IMR-90 (cell line): ENCODE results near the gene NBPF11. TPM values are rescaled to one million over a fixed set of nuclear protein-coding genes. Genes with fewer than 3 reads are reported as not detected.

Experiments used
- ATAC-seq: fragments of 200-7000 bp; cut with Tn5 transposase; 2 replicates; pipeline ENCODE4 v1.9.1; 2020; ENCODE audit warnings: low read depth, mild to moderate bottlenecking, moderate library complexity
- BruUV-seq: library from RNA; stranded (reverse); fragments of 400-500 nt; replicated peaks from 2 replicates; lab custom pipeline; 2021; lab: Mats Ljungman, UMichigan
- CTCF ChIA-PET: fragments of 300-600 bp; formaldehyde crosslinking; extraction: SDS; loops from one replicate; lab custom pipeline; 2021; ENCODE audit warnings: antibody characterized with exemption; lab: Yijun Ruan, JAX
- POLR2A ChIA-PET: fragments of 300-600 bp; sonication (Branson Sonifier 250); formaldehyde crosslinking; loops from one replicate; lab custom pipeline; 2022; ENCODE audit warnings: antibody characterized with exemption; ENCODE audit not compliant: unreplicated experiment; lab: Charles Lee
- DNase-seq: peaks from one replicate; pipeline ENCODE4 v3.0.0; 2013
- H2AFZ ChIP-seq: replicated peaks from 2 replicates; pipeline ENCODE3; 2013; ENCODE audit warnings: low read length, mild to moderate bottlenecking; ENCODE audit not compliant: poor library complexity
- H2AK5ac ChIP-seq: 2 replicates; pipeline ENCODE4 v1.6.1; 2013; ENCODE audit warnings: low read depth, low read length, inconsistent platforms
- H2AK9ac ChIP-seq: replicated peaks from 2 replicates; pipeline ENCODE3; 2013; ENCODE audit warnings: mild to moderate bottlenecking, low read depth, low read length, moderate library complexity; ENCODE audit not compliant: poor library complexity
- H2BK120ac ChIP-seq: 2 replicates; pipeline ENCODE4 v1.6.1; 2013; ENCODE audit warnings: low read depth, low read length, inconsistent platforms
- H2BK15ac ChIP-seq: 3 replicates; pipeline ENCODE4 v1.6.1; 2013; ENCODE audit warnings: low read depth, low read length, inconsistent platforms
- H2BK20ac ChIP-seq: 2 replicates; pipeline ENCODE4 v1.6.1; 2013; ENCODE audit warnings: low read depth, mild to moderate bottlenecking, inconsistent platforms, low read length, moderate library complexity
- H2BK5ac ChIP-seq: 2 replicates; pipeline ENCODE4 v1.6.1; 2013; ENCODE audit warnings: mild to moderate bottlenecking, low read depth, low read length, inconsistent platforms; ENCODE audit not compliant: poor library complexity, severe bottlenecking
- H3K14ac ChIP-seq: replicated peaks from 2 replicates; pipeline ENCODE4 v1.6.1; 2013; ENCODE audit warnings: low read depth, low read length, inconsistent platforms
- H3K18ac ChIP-seq: 2 replicates; pipeline ENCODE4 v1.6.1; 2013; ENCODE audit warnings: low read depth, low read length, control low read depth
- H3K23ac ChIP-seq: 2 replicates; pipeline ENCODE4 v1.6.1; 2013; ENCODE audit warnings: low read depth, low read length, inconsistent platforms
- H3K27ac ChIP-seq: 2 replicates; pipeline ENCODE4 v1.5.1; 2013; ENCODE audit warnings: mild to moderate bottlenecking, control low read depth, low read length; ENCODE audit not compliant: insufficient read depth
- H3K27me3 ChIP-seq: 2 replicates; pipeline ENCODE4 v1.6.1; 2013; ENCODE audit warnings: low read length; ENCODE audit not compliant: control insufficient read depth, insufficient read depth
- H3K36me3 ChIP-seq: 2 replicates; pipeline ENCODE4 v1.6.1; 2013; ENCODE audit warnings: low read length, mixed read lengths; ENCODE audit not compliant: control insufficient read depth, insufficient read depth
- H3K4ac ChIP-seq: 2 replicates; pipeline ENCODE4 v1.6.1; 2013; ENCODE audit warnings: low read depth, low read length, inconsistent platforms
- H3K4me1 ChIP-seq: 2 replicates; pipeline ENCODE4 v1.6.1; 2013; ENCODE audit warnings: low read length, mixed read lengths; ENCODE audit not compliant: control insufficient read depth, insufficient read depth
- H3K4me2 ChIP-seq: 2 replicates; pipeline ENCODE4 v1.6.1; 2013; ENCODE audit warnings: low read depth, mild to moderate bottlenecking, control low read depth, low read length, moderate library complexity
- H3K4me3 ChIP-seq: 2 replicates; pipeline ENCODE4 v1.5.1; 2013; ENCODE audit warnings: low read depth, mild to moderate bottlenecking, control low read depth, low read length, moderate library complexity; ENCODE audit not compliant: insufficient read depth
- H3K56ac ChIP-seq: 2 replicates; pipeline ENCODE4 v1.6.1; 2013; ENCODE audit warnings: low read length, inconsistent platforms; ENCODE audit not compliant: insufficient read depth; ENCODE audit errors: extremely low read depth
- H3K79me1 ChIP-seq, 2 experiments: 2 replicates each; pipeline ENCODE4 v1.6.1; 2013; ENCODE audit warnings: low read length in 2 of 2, inconsistent platforms in 1 of 2, low read depth in 1 of 2
- H3K9ac ChIP-seq: 2 replicates; pipeline ENCODE4 v1.6.1; 2013; ENCODE audit warnings: low read depth, low read length, control low read depth
- H3K9me1 ChIP-seq: 2 replicates; pipeline ENCODE4 v1.6.1; 2013; ENCODE audit warnings: low read length, inconsistent platforms; ENCODE audit not compliant: insufficient read depth
- H3K9me3 ChIP-seq: 2 replicates; pipeline ENCODE4 v1.6.1; 2013; ENCODE audit warnings: low read length; ENCODE audit not compliant: control insufficient read depth, insufficient read depth
- H4K20me1 ChIP-seq: 2 replicates; pipeline ENCODE4 v1.6.1; 2013; ENCODE audit warnings: low read length, inconsistent platforms; ENCODE audit not compliant: insufficient read depth
- H4K5ac ChIP-seq: 2 replicates; pipeline ENCODE4 v1.6.1; 2013; ENCODE audit warnings: mild to moderate bottlenecking, low read depth, low read length, control low read depth
- H4K8ac ChIP-seq, 2 experiments: 2 replicates each; pipeline ENCODE4 v1.6.1; 2013; ENCODE audit warnings: low read depth in 2 of 2, low read length in 2 of 2, control low read depth in 1 of 2, inconsistent platforms in 1 of 2
- H4K91ac ChIP-seq: 2 replicates; pipeline ENCODE4 v1.6.1; 2013; ENCODE audit warnings: low read depth, low read length, inconsistent platforms; ENCODE audit not compliant: insufficient read depth
- BHLHE40 ChIP-seq: fragments of 150-350 bp; IDR thresholded peaks from 2 replicates; pipeline ENCODE4 v1.6.1; 2016; ENCODE audit warnings: mild to moderate bottlenecking, low read depth, low read length
- CEBPB ChIP-seq: IDR thresholded peaks from 2 replicates; pipeline ENCODE4 v1.6.1; 2012; ENCODE audit warnings: low read depth, low read length, improper control_type of control experiment
- CHD1 ChIP-seq: IDR thresholded peaks from 2 replicates; pipeline ENCODE4 v1.6.1; 2012; ENCODE audit warnings: low read depth, low read length, improper control_type of control experiment
- CTCF ChIP-seq: conservative IDR thresholded peaks from 2 replicates; pipeline ENCODE4 v1.5.1; 2012; ENCODE audit warnings: mild to moderate bottlenecking, low read depth, low read length, improper control_type of control experiment
- ELK1 ChIP-seq: fragments of 150-350 bp; IDR thresholded peaks from 2 replicates; pipeline ENCODE4 v1.6.1; 2016; ENCODE audit warnings: low read depth, mild to moderate bottlenecking, low read length, moderate library complexity, borderline replicate concordance
- FOS ChIP-seq: fragments of 150-350 bp; IDR thresholded peaks from 2 replicates; pipeline ENCODE4 v1.6.1; 2016; ENCODE audit warnings: low read depth, low read length
- MAFK ChIP-seq: IDR thresholded peaks from 2 replicates; pipeline ENCODE4 v1.6.1; 2012; ENCODE audit warnings: low read depth, low read length, improper control_type of control experiment
- MAZ ChIP-seq: IDR thresholded peaks from 2 replicates; pipeline ENCODE4 v1.6.1; 2012; ENCODE audit warnings: low read depth, mild to moderate bottlenecking, low read length, improper control_type of control experiment, moderate library complexity, borderline replicate concordance
- NFE2L2 ChIP-seq: fragments of 150-350 bp; IDR thresholded peaks from 2 replicates; pipeline ENCODE4 v1.6.1; 2016; ENCODE audit warnings: low read depth, mild to moderate bottlenecking, low read length
- POLR2A ChIP-seq: IDR thresholded peaks from 2 replicates; pipeline ENCODE4 v1.6.1; 2012; ENCODE audit warnings: mild to moderate bottlenecking, low read depth, low read length
- RAD21 ChIP-seq: IDR thresholded peaks from 2 replicates; pipeline ENCODE4 v1.6.1; 2012; ENCODE audit warnings: low read length, improper control_type of control experiment
- RCOR1 ChIP-seq: IDR thresholded peaks from 2 replicates; pipeline ENCODE4 v1.6.1; 2012; ENCODE audit warnings: mild to moderate bottlenecking, low read length, improper control_type of control experiment; ENCODE audit not compliant: insufficient replicate concordance
- RFX5 ChIP-seq: IDR thresholded peaks from 2 replicates; pipeline ENCODE4 v1.8.0; 2012; ENCODE audit warnings: low read depth, mild to moderate bottlenecking, low read length, moderate library complexity
- SMC3 ChIP-seq: fragments of 150-350 bp; IDR thresholded peaks from 2 replicates; pipeline ENCODE4 v1.6.1; 2016; ENCODE audit warnings: low read depth, mild to moderate bottlenecking, antibody characterized with exemption, low read length, moderate library complexity
- USF2 ChIP-seq: fragments of 150-350 bp; IDR thresholded peaks from 2 replicates; pipeline ENCODE4 v1.6.1; 2017; ENCODE audit warnings: mild to moderate bottlenecking, antibody characterized with exemption, low read length, low read depth
- WGBS, 2 experiments: methylation state at CpG; one replicate each; pipeline versions ENCODE4 v1.1.5 to v1.1.7; 2013; ENCODE audit warnings: missing lambda C conversion rate in 2 of 2; ENCODE audit not compliant: insufficient read length in 1 of 2; ENCODE audit errors: extremely low coverage in 2 of 2; 5-methylcytosine and 5-hydroxymethylcytosine counted together
- dilution Hi-C: fragments of 300-500 bp; cut with HindIII; formaldehyde crosslinking; loops from one replicate; pipeline ENCODE4 v1.14.3; 2018; ENCODE audit warnings: low sequenced_read_pairs; ENCODE audit not compliant: unreplicated experiment
- in situ Hi-C: fragments of 300-500 bp; cut with MboI; formaldehyde crosslinking; loops from 3 replicates; pipeline ENCODE4 v1.14.3; 2019; ENCODE audit warnings: low sequenced_read_pairs, inconsistent platforms, mixed read lengths
- intact Hi-C: fragments of 100-400 bp; cut with micrococcal nuclease; formaldehyde crosslinking; loops from 2 replicates; pipeline ENCODE4 v1.10.0; 2022
- polyA plus RNA-seq, 3 experiments: library from polyadenylated mRNA; depleted of rRNA; stranded (reverse); fragments of >200 nt; gene quantifications; 2 replicates each; pipeline ENCODE4 v1.2.3, GENCODE V29; 2012; ENCODE audit warnings: low replicate concordance in 1 of 3
- total RNA-seq: library from RNA; depleted of rRNA; stranded (reverse); fragments of >200 nt; gene quantifications from 2 replicates; pipeline ENCODE4 v1.2.3, GENCODE V29; 2012

NBPF11 gene
- total and polyA plus RNA-seq, 2 of the 4 experiments (the other 2 are of a cell fraction) = 2.7 to 6.5 TPM

- Histone ChIP-seq H3K4me2 (no peak overlapping the region), H3K4ac (no peak overlapping the region)
- POLR2A ChIA-PET = no interaction called here
Observed at GRCh38 chr1:148160048-148160342, 7.9 kb upstream of the NBPF11 start.

More at GRCh38 chr1:148160048-148160342, 7.9 kb upstream of the NBPF11 start:
- no peak overlapping the region for H3K14ac ChIP-seq
- H3K27ac ChIP-seq = no peak overlapping the region
- DNase-seq = no peak
- no peak overlapping the region for H4K5ac ChIP-seq
- H4K91ac ChIP-seq = no peak overlapping the region
- TF ChIP-seq CHD1 (no peak), RAD21 (no peak), ELK1 (no peak), CTCF (no peak), FOS (no peak), CEBPB (no peak), USF2 (no peak), POLR2A (no peak), NFE2L2 (no peak), MAZ (no peak), BHLHE40 (no peak), RCOR1 (no peak), MAFK (no peak), RFX5 (no peak), SMC3 (no peak)
- no peaks in the 10 kb centered on the region for H3K9me1 ChIP-seq
- no peak overlapping the region for H2AK5ac ChIP-seq
- H3K4me1 ChIP-seq = no peaks in the 10 kb centered on the region
- H2AK9ac ChIP-seq = no peak overlapping the region
- H4K20me1 ChIP-seq = no peaks in the 10 kb centered on the region
- BruUV-seq = no TSS peak
- H4K8ac ChIP-seq = no peak overlapping the region
- dilution Hi-C loops = no loop called here
- no peak overlapping the region for H2BK20ac ChIP-seq
- H2AFZ ChIP-seq = no peak overlapping the region
- H2BK5ac ChIP-seq = no peak overlapping the region
- no peak overlapping the region for H3K4me3 ChIP-seq
- no peaks in the 10 kb centered on the region for H3K36me3 ChIP-seq
- in situ Hi-C loops = no loop called here
- H3K23ac ChIP-seq = no peak overlapping the region
- no peak overlapping the region for H2BK15ac ChIP-seq
- CTCF ChIA-PET = no interaction called here
- H3K27me3 ChIP-seq = peaks cover 34% of the 10 kb centered on the region
- 20% methylated on average over 1 of the region's 15 CpGs; no CpG with 5 or more reads in 1 of the 2 experiments for WGBS, 2 experiments
- intact Hi-C loops = no loop called here
- H3K79me1 ChIP-seq = no peaks in the 10 kb centered on the region
- H3K56ac ChIP-seq = no peak overlapping the region
- no peak overlapping the region for H3K18ac ChIP-seq
- no peak overlapping the region for H3K9ac ChIP-seq
- peaks cover 8% of the 10 kb centered on the region; the same call in 1 of the 2 replicates for H3K9me3 ChIP-seq
- ATAC-seq = no peak
- H2BK120ac ChIP-seq = no peak overlapping the region
